Measurements from ENCODE around the gene LIM2.
"Not testable (repeated sequence)": the region's sequence is repeated elsewhere in the genome, so short reads cannot be mapped to it uniquely, and the experiment has no call there.

GRCh38 chr19:51420511-51420910 is 32.7 kb upstream of the LIM2 start:
- not testable (repeated sequence) for TF ChIP-seq SUZ12 (IDR thresholded peaks at IDR 0.05; ENCODE audit: extremely low read depth, insufficient read depth, insufficient read length); YY1 (IDR thresholded peaks at IDR 0.05; ENCODE audit: insufficient read depth, insufficient read length)
